A549 (cell line): ENCODE data around the gene SETBP1. TPM values are rescaled to one million over a fixed set of nuclear protein-coding genes. Genes with fewer than 3 reads are reported as not detected.

Source experiments
- ATAC-seq, 2 experiments: fragments of 200-7000 bp in 1 of 2; fragments of >200 bp in 1 of 2; cut with Nextera tagmentation in 1 of 2; cut with Tn5 transposase in 1 of 2; 3 replicates each; pipeline versions ENCODE4 v1.8.0 to v1.9.1; 2018 to 2020; ENCODE audit warnings: mild to moderate bottlenecking in 1 of 2, moderate library complexity in 1 of 2
- CTCF ChIA-PET: fragments of 300-600 bp; sonication (Branson Sonifier 250); formaldehyde crosslinking; extraction: SDS; loops from one replicate; lab custom pipeline; 2021; ENCODE audit warnings: antibody characterized with exemption, inconsistent platforms; lab: Yijun Ruan, JAX
- POLR2A ChIA-PET: fragments of 350-600 bp; formaldehyde crosslinking; extraction: SDS; loops from one replicate; lab custom pipeline; 2021; ENCODE audit warnings: antibody characterized with exemption, inconsistent platforms; lab: Yijun Ruan, JAX
- DNase-seq, 2 experiments: peaks; one replicate each; pipeline versions ENCODE4 v3.0.0 to v3.0.0-alpha.2; 2011 to 2016; ENCODE audit warnings: low read depth in 1 of 2, low spot score in 1 of 2
- FAIRE-seq: peaks from 2 replicates; lab custom pipeline; 2011; peaks lifted over from hg19 to GRCh38; lab: Jason Lieb, UNC
- H3K27ac ChIP-seq, 2 experiments: fragments of >200 bp; sonication (Bioruptor Twin); formaldehyde crosslinking; 3 replicates each; pipeline ENCODE4 v1.5.1; 2016 to 2017
- H3K4me1 ChIP-seq: fragments of >200 bp; sonication (Bioruptor Twin); formaldehyde crosslinking; 3 replicates; pipeline ENCODE4 v1.6.1; 2016
- H3K4me2 ChIP-seq: fragments of >200 bp; sonication (Bioruptor Twin); formaldehyde crosslinking; 3 replicates; pipeline ENCODE4 v1.6.1; 2016
- H3K4me3 ChIP-seq: fragments of >200 bp; sonication (Bioruptor Twin); formaldehyde crosslinking; 3 replicates; pipeline ENCODE4 v1.5.1; 2016
- H3K9me3 ChIP-seq: fragments of >200 bp; sonication (Bioruptor Twin); formaldehyde crosslinking; 3 replicates; pipeline ENCODE4 v1.6.1; 2016
- ATOH8 ChIP-seq: fragments of 250-450 bp; sonication (Bioruptor Pico); IDR thresholded peaks from 2 replicates; pipeline ENCODE4 v1.5.0; 2020; ENCODE audit warnings: low read depth, mild to moderate bottlenecking, moderate library complexity
- BCL3 ChIP-seq: fragments of >200 bp; sonication (Bioruptor Twin); formaldehyde crosslinking; IDR thresholded peaks from 3 replicates; pipeline ENCODE4 v1.6.1; 2016
- BHLHE40 ChIP-seq: IDR thresholded peaks from 2 replicates; pipeline ENCODE4 v1.6.1; 2012; ENCODE audit warnings: low read depth, low read length, inconsistent platforms
- CHD4 ChIP-seq: fragments of 200-600 bp; sonication (generic); IDR thresholded peaks from 2 replicates; pipeline ENCODE4 v1.6.1; 2016; ENCODE audit warnings: antibody characterized with exemption, mild to moderate bottlenecking, borderline replicate concordance
- CTCF ChIP-seq: fragments of >200 bp; sonication (Bioruptor Twin); formaldehyde crosslinking; IDR thresholded peaks from 3 replicates; pipeline ENCODE4 v1.5.1; 2016
- E2F6 ChIP-seq: IDR thresholded peaks from 2 replicates; pipeline ENCODE4 v1.6.1; 2012; ENCODE audit warnings: low read depth, borderline replicate concordance
- EHF ChIP-seq: fragments of 250-450 bp; sonication (Bioruptor Pico); IDR thresholded peaks from 2 replicates; pipeline ENCODE4 v1.5.0; 2020; ENCODE audit warnings: mild to moderate bottlenecking
- EP300 ChIP-seq, 2 experiments: fragments of >200 bp; sonication (Bioruptor Twin); formaldehyde crosslinking; IDR thresholded peaks; 2 replicates in 1 of 2; 3 replicates in 1 of 2; pipeline ENCODE4 v1.6.1; 2016 to 2017
- FOSB ChIP-seq: fragments of 250-450 bp; sonication (Bioruptor Pico); IDR thresholded peaks from 2 replicates; pipeline ENCODE4 v1.5.0; 2020; ENCODE audit warnings: mild to moderate bottlenecking, moderate library complexity
- FOSL2 ChIP-seq, 2 experiments: fragments of 450-650 bp in 1 of 2; fragments of >200 bp in 1 of 2; sonication (Bioruptor Twin) in 1 of 2; formaldehyde crosslinking; IDR thresholded peaks; 2 replicates each; pipeline versions ENCODE4 v1.5.0 to v1.6.1; 2016 to 2020; ENCODE audit warnings: mild to moderate bottlenecking in 1 of 2, moderate library complexity in 1 of 2
- FOXS1 ChIP-seq: fragments of 250-450 bp; sonication (Bioruptor Pico); IDR thresholded peaks from 2 replicates; pipeline ENCODE4 v1.5.0; 2020; ENCODE audit warnings: mild to moderate bottlenecking, moderate library complexity
- HDAC2 ChIP-seq: fragments of 200-600 bp; sonication (generic); IDR thresholded peaks from 2 replicates; pipeline ENCODE4 v1.6.1; 2016
- HOXB13 ChIP-seq: fragments of 250-450 bp; sonication (Bioruptor Pico); IDR thresholded peaks from 2 replicates; pipeline ENCODE4 v1.5.0; 2020; ENCODE audit warnings: low read depth, mild to moderate bottlenecking, moderate library complexity
- HOXB5 ChIP-seq: fragments of 250-450 bp; sonication (Bioruptor Pico); IDR thresholded peaks from 2 replicates; pipeline ENCODE4 v1.5.0; 2020; ENCODE audit warnings: mild to moderate bottlenecking, moderate library complexity
- JUNB ChIP-seq: fragments of >200 bp; sonication (Bioruptor Twin); formaldehyde crosslinking; IDR thresholded peaks from 2 replicates; pipeline ENCODE4 v1.6.1; 2016
- KDM1A ChIP-seq: fragments of 200-600 bp; sonication (generic); IDR thresholded peaks from 2 replicates; pipeline ENCODE4 v1.6.1; 2016; ENCODE audit warnings: low read depth, mild to moderate bottlenecking
- KDM5A ChIP-seq: fragments of 200-600 bp; sonication (generic); IDR thresholded peaks from 2 replicates; pipeline ENCODE4 v1.6.1; 2016; ENCODE audit warnings: antibody characterized with exemption, mild to moderate bottlenecking
- MAFK ChIP-seq: fragments of 450-650 bp; IDR thresholded peaks from 2 replicates; pipeline ENCODE4 v1.6.1; 2014; ENCODE audit not compliant: partially characterized antibody
- MAX ChIP-seq: IDR thresholded peaks from 2 replicates; pipeline ENCODE4 v1.6.1; 2012
- NFE2L2 ChIP-seq: fragments of 150-350 bp; conservative IDR thresholded peaks from 2 replicates; pipeline ENCODE4 v1.6.1; 2014; ENCODE audit warnings: low read length
- NPAS2 ChIP-seq: fragments of 250-450 bp; sonication (Bioruptor Pico); IDR thresholded peaks from 2 replicates; pipeline ENCODE4 v1.8.0; 2022; ENCODE audit warnings: mild to moderate bottlenecking, moderate library complexity, borderline replicate concordance
- POLR2AphosphoS2 ChIP-seq: conservative IDR thresholded peaks from 2 replicates; pipeline ENCODE4 v1.6.1; 2012; ENCODE audit warnings: low read length, improper control_type of control experiment, inconsistent platforms
- RARB ChIP-seq: fragments of 250-450 bp; sonication (Bioruptor Pico); IDR thresholded peaks from 2 replicates; pipeline ENCODE4 v1.8.0; 2021; ENCODE audit warnings: mild to moderate bottlenecking, moderate library complexity
- RNF2 ChIP-seq: fragments of 200-600 bp; sonication (generic); IDR thresholded peaks from 2 replicates; pipeline ENCODE4 v1.6.1; 2016; ENCODE audit warnings: low read depth, mild to moderate bottlenecking, antibody characterized with exemption, moderate library complexity, borderline replicate concordance
- SREBF2 ChIP-seq: fragments of 450-650 bp; IDR thresholded peaks from 2 replicates; pipeline ENCODE4 v1.6.1; 2014; ENCODE audit warnings: mild to moderate bottlenecking, moderate library complexity
- WGBS: methylation state at CpG from one replicate; pipeline ENCODE4 v1.1.6; 2017; ENCODE audit errors: missing lambda C conversion rate; 5-methylcytosine and 5-hydroxymethylcytosine counted together
- polyA plus RNA-seq, 4 experiments: library from polyadenylated mRNA; depleted of rRNA in 3 of 4; stranded (reverse); fragments of >200 nt; fragmentation: RNase III in 1 of 4; extraction: RNeasy Plus Mini Kit Qiagen cat#74134 plus additional on column Dnase treatment in 1 of 4; gene quantifications; 2 replicates in 3 of 4; 3 replicates in 1 of 4; pipeline ENCODE4 v1.2.3, GENCODE V29; 2011 to 2017
- TF ChIP-seq, protein P1 (sequence below): fragments of 150-350 bp; IDR thresholded peaks from 2 replicates; pipeline ENCODE4 v1.6.1; 2014; ENCODE audit warnings: low read depth, mild to moderate bottlenecking, low read length
- TF ChIP-seq, protein P2 (sequence below): fragments of >200 bp; sonication (Bioruptor Twin); formaldehyde crosslinking; IDR thresholded peaks from 2 replicates; pipeline ENCODE4 v1.6.1; 2016
- TF ChIP-seq, protein P3 (sequence below): fragments of 450-650 bp; IDR thresholded peaks from 2 replicates; pipeline ENCODE4 v1.6.1; 2014; ENCODE audit warnings: antibody characterized with exemption

The SETBP1 gene
- polyA plus RNA-seq, 2 of the 4 experiments (the other 2 are of a cell fraction): 0.50 to 1.9 TPM

- H3K27ac ChIP-seq: no peak overlapping the region
- no peak overlapping the region for H3K4me2 ChIP-seq
- ChIA-PET CTCF (no interaction called here), POLR2A (no interaction called here)
- no peak for TF ChIP-seq FOXS1 (CRISPR knock-in tag)
- no peak for TF ChIP-seq KDM1A
- no peak for TF ChIP-seq MAX
- TF ChIP-seq POLR2AphosphoS2: no peak
- TF ChIP-seq, protein P1, sequence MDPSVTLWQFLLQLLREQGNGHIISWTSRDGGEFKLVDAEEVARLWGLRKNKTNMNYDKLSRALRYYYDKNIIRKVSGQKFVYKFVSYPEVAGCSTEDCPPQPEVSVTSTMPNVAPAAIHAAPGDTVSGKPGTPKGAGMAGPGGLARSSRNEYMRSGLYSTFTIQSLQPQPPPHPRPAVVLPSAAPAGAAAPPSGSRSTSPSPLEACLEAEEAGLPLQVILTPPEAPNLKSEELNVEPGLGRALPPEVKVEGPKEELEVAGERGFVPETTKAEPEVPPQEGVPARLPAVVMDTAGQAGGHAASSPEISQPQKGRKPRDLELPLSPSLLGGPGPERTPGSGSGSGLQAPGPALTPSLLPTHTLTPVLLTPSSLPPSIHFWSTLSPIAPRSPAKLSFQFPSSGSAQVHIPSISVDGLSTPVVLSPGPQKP: no peak
- no peak for TF ChIP-seq NFE2L2
- no peak for TF ChIP-seq RARB (CRISPR knock-in tag)
- no peak for TF ChIP-seq E2F6
- no peak for TF ChIP-seq RNF2
- no peak for TF ChIP-seq EHF (CRISPR knock-in tag)
- no peak for TF ChIP-seq HOXB5 (CRISPR knock-in tag)
- TF ChIP-seq HDAC2: no peak
- TF ChIP-seq, protein P2, sequence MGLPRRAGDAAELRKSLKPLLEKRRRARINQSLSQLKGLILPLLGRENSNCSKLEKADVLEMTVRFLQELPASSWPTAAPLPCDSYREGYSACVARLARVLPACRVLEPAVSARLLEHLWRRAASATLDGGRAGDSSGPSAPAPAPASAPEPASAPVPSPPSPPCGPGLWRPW: no peak
- TF ChIP-seq FOSB (CRISPR knock-in tag): no peak
- TF ChIP-seq JUNB: no peak
- no peak for TF ChIP-seq FOSL2 (IDR thresholded peaks at IDR 0.05)
- no peak for TF ChIP-seq FOSL2 (CRISPR knock-in tag; IDR thresholded peaks at IDR 0.05)
- no peak for TF ChIP-seq SREBF2
- TF ChIP-seq EP300 (IDR thresholded peaks at IDR 0.05): no peak
- TF ChIP-seq NPAS2 (CRISPR knock-in tag): no peak
- WGBS: 55% methylated on average over 3 of the region's 3 CpGs
- no peaks in the 10 kb centered on the region for H3K9me3 ChIP-seq
- H3K4me3 ChIP-seq: no peak overlapping the region
- FAIRE-seq (no peak), ATAC-seq (no peak), DNase-seq (no peak)
- H3K4me1 ChIP-seq: no peaks in the 10 kb centered on the region
Measured at GRCh38 chr18:44871771-44872170, 191.1 kb downstream of the SETBP1 start.

DNA sequence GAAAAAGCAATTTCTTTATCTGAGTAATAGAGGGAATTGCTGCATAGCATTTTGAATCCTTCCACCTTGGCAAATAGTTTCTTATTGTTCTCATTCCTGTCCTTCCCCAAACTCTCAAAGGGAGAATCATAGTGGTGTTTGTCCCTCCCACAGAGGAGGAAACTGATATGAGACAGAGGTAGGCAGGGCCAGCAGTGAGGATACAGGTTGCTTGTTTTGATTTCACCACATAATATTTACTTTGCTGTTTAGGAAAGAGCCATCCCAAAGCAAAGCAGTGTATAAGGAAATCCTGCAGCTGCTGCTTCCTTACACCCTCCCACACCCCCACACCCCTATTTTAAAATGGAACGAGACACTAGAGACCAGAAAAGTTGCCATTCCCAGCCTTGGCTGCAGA lies 195.3 kb downstream of the SETBP1 start:
- CTCF ChIA-PET: no interaction called here
- WGBS: 67% methylated on average over 1 of the region's 1 CpG
- no peak overlapping the region for H3K4me3 ChIP-seq
- POLR2A ChIA-PET: no interaction called here
- ATAC-seq: no peak
- no peak for TF ChIP-seq CHD4
- TF ChIP-seq HOXB13 (CRISPR knock-in tag): no peak
- TF ChIP-seq, protein P2: no peak
- TF ChIP-seq RNF2: no peak
- TF ChIP-seq MAX: no peak
- TF ChIP-seq ATOH8: no peak
- no peak for TF ChIP-seq BCL3
- TF ChIP-seq NPAS2 (CRISPR knock-in tag): no peak
- TF ChIP-seq, protein P3, sequence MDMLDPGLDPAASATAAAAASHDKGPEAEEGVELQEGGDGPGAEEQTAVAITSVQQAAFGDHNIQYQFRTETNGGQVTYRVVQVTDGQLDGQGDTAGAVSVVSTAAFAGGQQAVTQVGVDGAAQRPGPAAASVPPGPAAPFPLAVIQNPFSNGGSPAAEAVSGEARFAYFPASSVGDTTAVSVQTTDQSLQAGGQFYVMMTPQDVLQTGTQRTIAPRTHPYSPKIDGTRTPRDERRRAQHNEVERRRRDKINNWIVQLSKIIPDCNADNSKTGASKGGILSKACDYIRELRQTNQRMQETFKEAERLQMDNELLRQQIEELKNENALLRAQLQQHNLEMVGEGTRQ: no peak
- no peak for TF ChIP-seq JUNB
- no peak for TF ChIP-seq HOXB5 (CRISPR knock-in tag)
- TF ChIP-seq KDM5A: no peak
- TF ChIP-seq CTCF: no peak
- no peak for TF ChIP-seq MAFK
- no peak for TF ChIP-seq BHLHE40
- TF ChIP-seq, all 56 proteins: peak for 0
- no peaks in the 10 kb centered on the region for H3K9me3 ChIP-seq
- no peak overlapping the region for H3K4me2 ChIP-seq
- DNase-seq: no peak
- FAIRE-seq: no peak
- H3K4me1 ChIP-seq: no peaks in the 10 kb centered on the region
- H3K27ac ChIP-seq: no peak overlapping the region
